Pons (tissue), 1 donor: ENCODE results near the gene NEK7.
"Not testable (repeated sequence)": the region's sequence is repeated elsewhere in the genome, so short reads cannot be mapped to it uniquely, and the experiment has no call there.

Experiments
- DNase-seq: peaks from one replicate; pipeline ENCODE4 v3.0.0-alpha.2; 2016; ENCODE audit warnings: low spot score

Gene NEK7

DNA sequence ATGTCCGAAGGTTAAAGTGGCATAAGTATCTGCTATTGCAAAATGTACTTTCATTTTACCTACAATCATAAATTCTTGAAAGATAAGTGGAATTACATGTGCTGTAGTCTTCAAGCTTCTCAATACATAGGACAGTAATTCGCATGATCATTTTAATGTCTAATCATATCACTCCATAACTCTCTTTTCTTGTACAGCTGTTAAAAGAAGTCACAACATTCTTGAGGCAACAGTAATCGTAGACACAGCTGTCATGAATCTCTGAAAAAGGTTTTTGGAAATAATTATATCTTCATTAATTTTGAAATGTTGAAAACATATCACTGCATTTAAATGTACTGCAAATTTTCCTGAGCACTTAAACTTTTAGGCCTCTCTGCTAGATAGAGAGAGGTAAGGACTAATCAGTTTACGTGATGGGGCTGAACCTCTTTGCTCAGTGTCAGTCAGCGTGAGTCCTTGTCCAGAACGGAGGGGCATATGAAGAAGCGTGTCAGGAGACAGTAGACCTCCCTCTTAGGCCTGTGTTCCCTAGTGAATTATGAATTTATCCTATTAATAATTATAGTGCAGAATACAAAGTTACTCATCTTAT is 133.4 kb downstream of the NEK7 start:
- DNase-seq = no peak

DNA sequence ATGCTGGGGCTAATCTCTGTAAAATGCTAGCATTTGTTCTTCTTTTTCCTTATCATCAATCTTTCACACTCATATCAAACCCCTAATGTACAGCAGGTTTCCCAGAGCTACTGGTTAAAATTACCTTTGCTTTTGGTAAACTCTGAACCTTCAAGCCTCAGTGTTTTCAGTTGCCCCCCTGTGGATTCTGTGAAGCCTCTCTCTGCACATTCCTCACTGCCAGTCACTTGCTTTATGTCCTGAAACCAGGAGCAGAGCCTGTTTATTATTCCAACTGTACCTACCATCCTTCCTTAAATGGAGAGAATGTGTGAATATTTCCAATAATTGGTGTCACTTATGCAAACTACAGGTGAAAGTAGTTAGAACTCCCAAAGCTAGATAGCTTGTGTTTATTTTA is 134.2 kb downstream of the NEK7 start:
- DNase-seq = no peak

DNA sequence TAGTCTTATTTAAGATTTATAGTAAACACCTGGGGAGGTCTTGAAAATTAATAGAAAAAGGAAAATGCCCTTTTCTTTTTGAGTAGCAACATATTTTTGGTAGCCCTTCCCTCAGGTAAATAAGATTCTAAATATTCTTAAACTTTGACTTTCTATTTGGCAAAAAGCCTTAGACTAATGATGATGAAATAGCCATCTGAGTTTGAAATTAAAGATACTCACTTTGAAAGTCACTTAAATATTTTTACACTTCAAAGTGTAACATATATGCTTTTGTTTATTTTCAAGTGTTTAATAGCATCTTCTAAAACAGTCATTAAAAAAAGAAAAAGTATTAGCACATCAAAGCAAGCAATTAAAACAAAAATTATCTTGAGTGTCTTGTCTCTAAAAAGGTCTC is 135.1 kb downstream of the NEK7 start:
- DNase-seq = no peak

DNA sequence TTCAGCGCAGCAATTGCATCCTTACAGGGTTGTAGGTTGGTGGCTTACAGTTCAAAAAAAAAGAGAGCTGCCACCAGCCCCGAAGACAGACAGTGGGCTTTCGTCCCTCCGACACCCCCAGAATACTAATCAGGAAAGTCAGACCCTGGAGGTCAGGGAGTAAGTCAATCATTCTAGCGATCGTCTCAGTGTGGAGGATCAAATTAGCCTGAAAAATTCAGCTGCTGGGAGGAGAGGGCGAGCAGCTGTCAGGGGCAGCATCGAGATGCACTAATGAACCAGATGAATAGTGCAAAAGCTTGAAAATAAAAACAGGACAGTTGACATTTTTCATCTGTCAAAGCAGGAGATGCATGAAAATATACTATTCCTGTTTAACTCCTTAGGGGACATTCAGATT is 138.4 kb downstream of the NEK7 start:
- no peak for DNase-seq

DNA sequence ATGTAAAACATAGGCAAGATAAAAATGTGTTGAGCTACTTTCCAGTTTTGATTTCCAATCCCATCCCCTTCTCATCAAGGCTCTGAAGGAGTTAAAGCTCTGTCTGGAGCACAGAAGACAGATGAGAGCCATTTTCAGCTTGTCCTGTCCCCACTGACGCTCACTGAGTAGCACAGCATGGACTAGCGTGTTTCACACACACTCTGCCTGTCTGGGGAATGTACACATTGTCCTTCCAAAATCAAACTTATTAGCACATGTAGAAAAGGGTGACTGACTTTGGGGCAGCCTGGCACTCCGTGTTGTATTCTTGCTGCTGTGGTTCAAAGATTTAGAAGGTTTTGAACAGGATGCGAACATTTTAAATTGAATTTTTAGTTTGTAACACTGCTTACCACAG is 139.2 kb downstream of the NEK7 start:
- no peak for DNase-seq

DNA sequence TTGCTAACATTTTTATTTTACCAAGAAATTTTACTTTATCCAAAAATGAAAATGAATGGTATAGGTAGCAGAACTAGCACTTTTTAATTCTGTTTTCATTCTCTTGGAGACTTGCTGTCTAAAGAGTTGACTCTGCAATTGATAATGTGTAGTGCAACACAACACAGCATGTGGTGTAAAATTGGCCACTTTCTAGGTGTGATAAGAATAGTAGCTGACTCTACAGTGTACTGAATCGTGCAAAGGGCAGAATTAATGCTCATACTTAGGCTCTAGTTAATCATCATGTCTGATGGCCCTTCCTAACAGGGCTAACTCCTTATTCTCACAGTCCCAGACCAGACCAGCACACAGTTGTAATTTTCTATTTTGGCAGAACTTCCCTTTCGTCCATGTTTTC is 140.5 kb downstream of the NEK7 start:
- DNase-seq = no peak

DNA sequence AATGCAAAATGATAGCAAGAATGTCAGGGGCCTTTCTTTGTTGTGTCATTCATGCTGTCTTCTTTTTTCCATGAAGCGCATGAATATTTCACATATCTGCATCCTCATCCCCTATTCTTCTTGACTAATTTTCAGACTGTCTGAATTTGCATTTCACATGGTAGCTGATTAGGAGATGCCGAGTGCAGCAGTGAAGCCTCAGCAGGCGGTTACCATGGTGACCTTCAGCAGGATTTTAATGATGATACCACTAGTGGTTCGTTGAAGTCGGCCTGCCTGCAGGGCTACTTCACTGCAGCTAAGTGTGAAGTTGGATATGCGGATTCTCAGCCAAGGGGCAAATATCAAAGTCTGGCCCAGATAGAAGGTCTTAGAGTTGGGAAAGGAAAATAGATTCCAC is 141.8 kb downstream of the NEK7 start:
- DNase-seq = no peak

DNA sequence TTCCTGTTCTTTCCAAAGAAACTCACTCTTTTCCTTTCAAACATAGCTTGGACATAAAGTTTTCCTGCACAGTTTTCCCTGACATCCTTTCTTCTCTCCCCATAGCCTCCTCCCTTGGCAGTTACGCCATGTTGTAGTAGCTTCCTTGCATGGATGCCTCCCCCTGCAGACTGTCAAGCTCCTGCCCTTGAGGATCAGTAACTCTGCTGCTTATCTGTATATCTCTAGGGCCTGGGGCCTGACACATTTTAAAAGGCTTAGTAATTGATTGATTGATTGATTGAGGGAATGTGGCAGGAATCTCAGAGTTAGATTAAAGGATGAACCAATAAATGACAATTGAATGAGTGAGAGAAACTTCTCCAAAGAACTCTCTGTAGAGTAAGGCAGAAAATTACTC is 143.7 kb downstream of the NEK7 start:
- DNase-seq = no peak

DNA sequence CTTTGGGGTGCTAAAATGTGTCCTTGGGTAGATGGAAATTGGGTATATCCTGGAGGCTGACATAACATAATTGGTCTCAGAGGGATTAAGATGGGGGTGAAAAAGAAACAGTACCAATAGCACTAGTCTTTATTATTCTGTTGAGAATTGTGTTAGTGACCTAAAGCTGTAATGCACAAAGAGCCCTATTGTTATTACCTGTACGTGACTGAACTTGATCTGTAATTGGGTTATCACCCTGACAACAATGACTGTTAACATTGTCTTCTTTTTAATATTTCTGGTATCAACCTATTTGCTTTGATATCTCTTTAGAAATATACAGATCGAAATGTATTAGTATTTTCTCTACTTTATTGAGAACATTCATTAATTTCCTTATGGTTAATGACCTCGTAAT is 147.6 kb downstream of the NEK7 start:
- peak; percentile 13 for DNase-seq

DNA sequence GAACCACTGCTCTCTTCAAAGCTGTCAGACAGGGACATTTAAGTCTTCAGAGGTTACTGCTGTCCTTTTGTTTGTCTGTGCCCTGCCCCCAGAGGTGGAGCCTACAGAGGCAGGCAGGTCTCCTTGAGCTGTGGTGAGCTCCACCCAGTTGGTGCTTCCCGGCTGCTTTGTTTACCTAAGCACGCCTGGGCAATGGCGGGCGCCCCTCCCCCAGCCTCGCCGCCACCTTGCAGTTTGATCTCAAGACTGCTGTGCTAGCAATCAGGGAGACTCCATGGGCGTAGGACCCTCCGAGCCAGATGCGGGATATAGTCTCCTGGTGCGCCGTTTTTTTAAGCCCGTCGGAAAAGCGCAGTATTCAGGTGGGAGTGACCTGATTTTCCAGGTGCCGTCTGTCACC is 158.0 kb downstream of the NEK7 start:
- DNase-seq = not testable (repeated sequence)

DNA sequence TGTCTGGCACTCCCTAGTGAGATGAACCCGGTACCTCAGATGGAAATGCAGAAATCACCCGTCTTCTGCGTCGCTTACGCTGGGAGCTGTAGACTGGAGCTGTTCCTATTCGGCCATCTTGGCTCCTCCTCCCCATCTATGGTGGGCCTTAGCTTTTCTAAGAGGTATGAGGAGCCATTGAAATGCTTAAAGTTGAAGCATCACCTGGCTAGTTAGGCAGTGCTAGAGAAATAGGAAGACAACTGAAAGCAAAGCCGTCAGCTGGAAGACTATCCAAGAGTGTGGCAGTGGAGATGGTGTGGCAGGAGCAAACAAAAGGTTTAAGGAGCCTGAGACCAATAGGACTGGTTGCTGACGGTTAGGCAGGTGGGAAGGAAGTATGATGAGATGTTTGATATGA is 158.5 kb downstream of the NEK7 start:
- not testable (repeated sequence) for DNase-seq

DNA sequence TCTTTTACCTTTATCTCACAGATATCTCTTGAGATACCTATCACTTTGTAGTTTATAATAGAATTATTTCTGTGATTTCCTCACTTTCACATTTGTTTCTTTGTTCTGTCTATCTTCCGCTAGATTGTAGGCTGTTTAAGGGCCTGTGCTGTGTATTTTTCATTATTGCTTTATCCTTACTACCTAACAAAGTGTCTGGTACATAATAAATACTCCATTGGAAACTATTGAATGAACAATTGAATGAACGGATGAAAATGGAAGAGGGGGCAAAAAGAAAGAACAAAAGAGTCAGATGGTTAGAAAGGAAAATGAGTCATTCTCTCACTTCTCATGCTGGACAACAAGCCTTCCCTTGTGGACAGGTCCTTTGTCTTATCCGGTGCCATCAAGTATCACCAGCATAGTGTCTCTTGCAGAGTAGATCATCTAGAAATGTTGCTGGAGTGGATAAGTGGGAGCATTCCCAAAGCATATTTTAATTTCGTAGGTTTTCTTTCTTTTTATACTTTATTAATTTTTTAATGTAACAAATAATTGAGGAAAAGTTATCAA is 159.8 kb downstream of the NEK7 start:
- peak; percentile 78 for DNase-seq

DNA sequence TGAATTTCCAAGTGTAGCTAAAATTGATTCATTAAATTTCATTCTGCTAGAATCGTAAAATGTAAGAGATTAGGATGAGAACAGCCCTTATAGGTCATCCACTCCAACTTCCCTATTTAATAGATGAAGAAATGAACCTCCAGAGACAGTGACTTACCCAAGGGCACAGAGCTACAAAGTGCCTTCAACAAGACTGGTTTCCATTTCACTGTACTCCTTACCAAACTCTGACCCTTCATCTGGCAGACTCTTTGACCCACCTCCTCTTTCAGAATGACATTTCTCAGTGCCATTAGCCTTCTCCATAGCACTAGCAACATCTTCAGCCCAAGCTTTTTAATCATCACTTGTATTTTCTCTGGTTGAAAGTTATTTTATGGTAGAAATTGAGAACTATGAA is 161.3 kb downstream of the NEK7 start:
- DNase-seq = no peak

DNA sequence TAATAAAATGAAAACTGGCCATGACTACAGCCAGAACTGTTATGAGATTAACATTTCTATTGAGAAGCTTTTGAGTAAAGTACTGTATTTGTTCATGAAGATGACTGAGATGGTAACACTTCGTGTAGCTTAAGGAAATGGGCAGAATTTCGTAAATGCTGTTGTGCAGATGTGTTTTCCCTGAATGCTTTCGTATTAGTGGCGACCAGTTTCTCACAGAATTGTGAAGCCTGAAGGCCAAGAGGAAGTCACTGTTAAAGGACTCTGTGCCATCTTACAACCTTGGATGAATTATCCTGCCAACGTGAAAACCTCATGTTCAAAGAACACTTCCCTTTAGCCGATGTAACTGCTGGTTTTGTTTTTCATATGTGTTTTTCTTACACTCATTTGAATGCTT is 164.0 kb downstream of the NEK7 start:
- DNase-seq = peak; percentile 26

DNA sequence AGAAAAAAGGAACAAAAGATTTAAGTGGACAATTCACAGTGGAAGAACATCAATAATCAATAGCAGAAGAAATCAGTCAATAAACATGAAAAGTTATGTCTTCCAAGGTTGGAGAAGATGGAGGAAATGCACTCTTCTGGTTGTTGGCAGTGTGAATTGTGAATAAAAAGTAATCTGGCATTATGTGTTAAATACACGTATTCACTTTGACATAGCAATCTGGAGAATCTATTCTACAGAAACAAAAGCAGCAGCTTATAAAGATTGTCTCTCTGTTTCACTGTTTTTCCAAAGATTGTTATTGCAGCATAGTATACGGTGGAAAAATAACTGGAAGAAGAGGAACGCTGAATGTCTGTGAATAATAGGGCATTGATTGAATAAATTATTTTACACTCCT is 169.4 kb downstream of the NEK7 start:
- DNase-seq = no peak

DNA sequence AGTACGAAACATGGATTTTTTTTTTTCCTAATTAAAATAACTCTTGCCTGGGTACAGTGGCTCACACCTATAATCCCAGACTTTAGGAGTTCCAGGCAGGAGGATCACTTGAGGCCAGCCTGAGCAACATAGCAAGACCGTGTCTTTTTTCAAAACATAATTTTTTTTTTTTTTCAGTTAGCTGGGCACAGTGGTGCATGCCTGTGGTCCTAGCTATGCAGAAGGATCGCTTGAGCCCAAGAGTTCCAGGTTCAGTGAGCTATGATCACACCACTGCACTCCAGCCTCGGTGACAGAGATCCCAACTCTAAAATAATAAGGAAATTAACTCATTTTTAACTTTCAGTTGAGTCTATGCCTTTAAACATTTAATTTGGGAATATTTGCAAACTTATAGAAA is 170.1 kb downstream of the NEK7 start:
- DNase-seq = no peak

DNA sequence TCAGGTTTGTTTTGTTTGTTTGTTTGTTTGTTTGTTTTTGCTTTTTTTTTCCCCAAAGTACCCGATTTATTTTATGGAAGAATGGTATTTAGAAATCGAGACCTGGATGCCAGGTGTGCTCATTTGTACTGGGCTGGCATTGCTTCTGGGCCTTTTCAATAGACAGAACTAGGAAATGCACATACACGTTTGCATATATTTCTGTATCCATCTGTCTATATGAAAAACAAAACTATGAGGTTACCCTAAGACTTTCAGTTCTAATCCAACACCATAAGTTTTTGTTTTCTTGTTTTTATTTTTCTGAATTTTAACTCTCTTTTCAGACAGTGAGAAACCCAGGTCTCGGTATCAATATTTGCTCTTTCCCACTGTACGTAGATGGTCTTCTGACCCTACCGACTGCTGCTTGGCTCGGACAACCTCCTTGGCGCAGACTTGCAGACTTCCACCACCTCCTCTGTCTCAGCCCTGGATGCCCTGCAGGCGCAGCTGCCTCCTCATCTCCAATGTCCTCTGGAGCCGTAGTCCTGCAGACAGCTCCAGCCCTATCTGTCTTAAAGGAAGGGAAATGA is 171.7 kb downstream of the NEK7 start:
- no peak for DNase-seq

DNA sequence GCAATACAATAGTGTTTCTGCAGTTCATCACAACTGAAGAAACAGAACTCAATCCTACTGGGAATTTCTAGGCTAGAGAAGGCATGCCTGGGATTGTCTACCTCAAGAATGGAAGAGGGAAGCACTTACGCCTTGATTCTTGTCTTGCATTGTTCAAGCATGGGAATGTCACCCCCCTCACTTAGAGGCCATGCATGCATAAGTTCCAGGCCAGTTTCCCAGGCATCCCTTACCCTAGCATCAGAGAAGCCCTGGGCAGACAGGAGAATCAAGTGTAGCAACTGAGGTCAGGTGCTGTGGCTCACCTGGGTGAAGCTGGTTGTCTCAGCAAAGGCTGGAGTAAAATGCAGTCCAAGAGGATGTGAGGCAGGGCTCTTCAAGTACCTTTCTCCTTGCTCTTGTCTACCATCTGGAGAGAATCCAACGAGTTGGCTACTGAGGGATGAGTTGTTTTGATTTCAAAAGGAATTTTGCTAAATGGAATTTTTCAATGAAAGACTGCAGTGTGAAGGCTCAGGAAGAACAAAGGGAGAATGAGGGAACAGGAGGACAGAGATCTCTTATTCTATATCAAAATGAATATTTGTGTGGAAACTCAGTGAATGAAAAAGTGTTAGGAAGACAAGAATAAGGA is 174.3 kb downstream of the NEK7 start:
- no peak for DNase-seq

DNA sequence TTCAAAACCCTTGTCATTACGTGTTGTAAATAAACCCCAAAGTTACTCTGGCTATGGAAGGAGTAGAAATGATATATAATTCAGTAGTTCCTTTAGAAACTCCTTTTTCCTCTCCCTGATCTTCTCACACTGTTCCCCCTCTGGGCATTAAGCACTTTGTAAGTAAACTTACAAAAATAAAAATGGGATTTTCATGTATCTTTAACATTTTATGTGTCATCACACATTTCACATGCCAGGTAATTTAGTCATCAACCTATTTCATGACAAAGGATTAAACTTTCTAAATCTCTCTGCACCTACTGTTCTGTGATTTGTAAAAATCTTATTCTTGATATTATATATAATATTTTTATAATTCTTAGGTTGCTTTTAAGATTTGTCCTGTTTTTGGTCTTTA is 176.9 kb downstream of the NEK7 start:
- DNase-seq = no peak

DNA sequence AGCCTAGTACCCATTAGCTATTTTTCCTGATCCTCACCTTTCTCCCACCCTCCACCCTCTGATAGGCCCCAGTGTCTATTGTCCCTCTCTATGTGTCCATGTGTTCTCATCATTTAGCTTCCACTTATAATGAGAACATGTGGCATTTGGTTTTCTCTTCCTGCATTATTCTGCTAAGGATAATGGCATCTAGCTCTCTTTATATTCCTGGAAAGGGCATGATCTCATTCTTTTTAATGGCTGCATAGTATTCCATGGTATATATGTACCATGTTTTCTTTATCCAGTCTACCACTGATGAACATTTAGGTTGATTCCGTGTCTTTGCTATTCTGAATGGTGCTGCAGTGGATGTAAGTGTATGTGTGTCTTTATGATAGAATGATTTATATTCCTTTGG is 178.9 kb downstream of the NEK7 start:
- no peak for DNase-seq

DNA sequence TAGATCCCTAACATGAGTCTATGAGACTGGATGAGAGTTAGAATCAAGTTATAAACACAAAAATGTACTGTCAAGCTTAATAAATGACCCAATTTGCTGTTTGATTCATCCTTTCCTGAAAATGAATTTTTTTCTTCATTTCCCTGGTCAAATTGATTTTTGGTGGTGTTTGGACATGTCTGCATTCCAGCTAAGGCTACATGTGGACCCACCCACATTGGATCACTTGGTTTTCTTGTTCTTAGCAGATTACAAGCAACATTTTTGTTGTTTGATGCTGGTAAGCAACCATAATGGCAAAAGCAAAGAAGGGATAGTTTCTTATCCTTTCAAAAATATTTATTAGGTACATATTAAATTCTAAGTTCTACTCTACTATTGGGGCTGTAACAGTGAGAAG is 181.1 kb downstream of the NEK7 start:
- no peak for DNase-seq

DNA sequence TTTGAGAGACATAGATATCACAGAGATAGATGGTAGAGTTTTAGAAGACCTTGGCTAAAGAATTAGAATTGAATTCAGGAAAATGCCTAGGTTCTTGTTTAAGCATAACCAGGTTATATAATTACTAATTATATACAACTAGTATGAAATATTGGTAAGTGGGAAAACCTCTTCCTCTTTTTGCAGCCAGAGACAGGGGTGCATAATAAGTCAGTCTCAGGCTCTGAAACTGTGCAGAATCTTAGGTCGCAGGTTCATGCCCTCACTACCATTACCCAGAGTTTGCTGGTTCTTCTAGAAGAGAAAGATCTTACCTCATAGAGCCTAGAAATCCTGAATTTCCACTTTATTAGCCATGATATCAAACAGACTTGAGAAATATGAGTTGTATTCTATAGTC is 183.3 kb downstream of the NEK7 start:
- no peak for DNase-seq

DNA sequence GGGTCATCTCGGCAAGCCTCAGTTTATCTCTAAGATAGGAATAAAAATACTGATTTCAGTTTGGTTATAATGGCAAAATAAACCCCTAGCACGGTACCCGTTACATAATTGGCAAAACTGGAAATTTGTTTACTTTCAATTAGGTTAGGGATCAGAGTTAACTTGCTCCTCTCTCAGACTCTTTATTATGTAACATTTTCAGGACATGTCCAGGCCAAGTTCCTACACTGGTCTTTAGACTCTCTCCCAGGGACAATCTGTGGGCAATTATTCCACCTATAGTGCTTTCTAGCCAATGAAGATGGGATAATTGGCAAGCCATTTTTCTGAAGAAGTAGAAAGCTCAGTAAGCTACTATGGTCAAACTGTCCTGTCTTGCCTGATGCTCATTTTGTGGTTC is 189.4 kb downstream of the NEK7 start:
- no peak for DNase-seq

DNA sequence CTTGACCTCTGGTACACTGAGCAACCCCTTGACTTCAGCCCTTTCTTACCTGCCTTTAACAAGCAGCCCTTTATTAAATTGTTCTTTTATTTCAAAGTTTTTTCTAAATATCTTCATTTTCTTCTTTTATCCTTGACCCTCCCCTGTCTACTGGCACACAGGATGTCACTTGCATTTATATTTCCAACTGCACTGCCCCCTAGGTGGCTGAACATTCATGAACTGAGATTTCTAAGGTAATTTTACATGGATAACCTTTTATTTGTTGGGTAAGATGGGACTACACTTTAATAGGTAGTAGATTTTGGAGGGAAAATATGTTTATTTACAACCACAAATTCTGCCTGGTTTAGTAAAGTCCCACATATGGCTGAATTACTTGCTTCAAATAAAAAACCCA is 193.7 kb downstream of the NEK7 start:
- no peak for DNase-seq
